NCI-H2029 treated with DMSO at 0.1 percent for 48 hours (cell line): ENCODE measurements around the gene EFEMP2.

Experiments
- DNase-seq: peaks from one replicate; lab custom pipeline; 2025; lab: John Stamatoyannopoulos, UW

EFEMP2 gene

DNA sequence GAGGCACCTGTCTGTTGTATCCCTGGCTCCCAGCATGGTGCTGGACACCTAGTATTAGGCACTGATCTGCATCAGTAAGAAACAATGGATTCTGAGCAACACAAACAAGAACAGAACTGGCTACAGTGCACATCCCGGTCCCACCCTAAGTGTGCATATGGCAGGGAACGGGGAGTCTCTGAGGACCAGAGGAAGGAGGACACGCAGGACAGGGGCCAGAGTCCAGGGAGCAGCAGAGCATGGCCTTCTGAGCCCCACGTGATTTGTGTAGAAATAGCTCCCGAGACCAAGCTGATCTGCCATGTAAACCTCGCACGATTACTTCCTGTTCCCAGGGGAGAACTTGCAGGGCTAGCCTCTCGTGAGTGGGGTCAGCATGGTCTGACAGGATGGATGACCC lies 51.5 kb downstream of the EFEMP2 start:
- no peak for DNase-seq

DNA sequence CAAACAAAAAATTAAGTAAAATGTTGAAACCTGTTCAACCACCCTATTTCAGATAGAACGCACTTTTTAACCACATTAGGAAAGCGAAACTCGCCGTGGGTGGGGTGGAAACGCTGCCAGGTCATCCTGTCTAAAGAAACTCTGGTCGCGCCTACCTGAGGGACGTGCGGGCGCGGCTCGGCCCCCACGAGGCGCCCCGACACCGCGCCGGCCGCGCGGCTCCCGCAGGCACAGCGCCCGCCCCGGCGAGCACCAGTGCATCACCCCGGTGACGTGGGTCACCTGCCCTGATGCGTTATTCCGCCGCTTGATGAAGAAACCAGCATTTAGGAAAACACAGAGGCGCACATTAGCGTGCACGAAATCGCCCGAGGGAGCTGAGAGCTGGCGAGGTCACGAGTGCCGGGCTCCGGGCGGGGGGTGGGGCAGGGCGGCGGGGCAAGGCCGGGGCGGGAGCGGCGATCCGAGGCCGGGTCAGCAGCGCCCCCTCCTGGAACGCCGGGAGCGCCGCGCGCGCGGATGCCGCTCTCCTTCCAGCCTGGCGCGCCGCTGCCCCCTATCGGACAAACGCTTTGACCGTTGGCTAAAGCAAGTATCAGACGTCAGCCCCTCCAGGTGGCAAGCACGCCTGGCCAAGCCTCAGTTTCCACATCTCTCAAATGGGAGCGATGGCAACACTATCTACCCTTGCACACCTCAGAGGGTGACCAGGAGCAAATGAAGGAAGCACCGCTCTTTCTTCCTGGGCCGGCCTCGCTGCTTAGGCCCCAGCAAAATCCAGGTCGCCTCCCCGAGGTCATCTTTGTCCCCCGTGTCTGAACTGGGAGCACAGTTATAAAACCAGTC lies 54.5 kb downstream of the EFEMP2 start:
- DNase-seq, result peak; percentile 30

DNA sequence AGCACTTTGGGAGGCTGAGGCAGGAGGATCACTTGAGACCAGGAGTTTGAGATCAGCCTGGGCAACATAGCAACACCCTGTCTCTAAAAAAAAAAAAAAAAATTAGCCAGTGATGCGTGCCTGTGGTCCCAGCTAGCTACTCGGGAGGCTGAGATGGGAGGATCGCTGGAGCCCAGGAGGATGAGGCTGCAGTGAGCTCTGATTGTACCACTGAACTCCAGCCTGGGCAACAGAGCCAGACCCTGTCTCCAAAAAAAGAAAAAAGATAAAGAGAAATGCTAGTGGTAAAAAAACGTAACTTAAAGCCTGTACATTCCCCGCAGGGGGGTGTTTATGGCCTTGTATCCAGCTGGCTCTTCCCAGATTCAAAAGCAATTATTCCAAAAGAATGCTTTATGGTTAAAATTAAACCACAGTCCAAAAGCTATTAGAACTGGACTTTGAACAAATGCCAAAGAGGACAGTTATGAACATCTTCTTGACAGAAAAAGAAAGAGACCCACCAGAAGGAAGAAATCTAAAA lies 55.2 kb downstream of the EFEMP2 start:
- no peak for DNase-seq

DNA sequence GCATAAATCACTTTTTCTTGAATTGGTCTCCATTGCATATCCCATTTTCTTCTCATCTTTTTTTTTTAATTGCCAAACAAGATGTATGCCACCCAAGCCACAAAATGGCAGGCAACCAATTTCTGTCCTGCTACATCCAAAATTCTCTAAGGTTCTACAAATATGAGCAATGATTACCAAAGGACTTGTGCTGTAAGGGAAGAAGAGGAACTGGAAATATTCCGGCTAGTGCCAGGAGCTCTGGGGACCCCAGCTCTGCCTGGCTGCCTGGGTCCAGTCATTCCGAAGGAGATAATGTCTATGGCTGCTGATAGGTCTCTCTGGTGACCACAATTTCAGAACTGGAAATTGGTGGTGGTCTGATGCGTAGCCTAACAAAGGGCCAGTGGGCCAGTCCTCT lies 55.9 kb downstream of the EFEMP2 start:
- no peak for DNase-seq
